ENCODE measurements around the gene MAP3K14. TPM values are rescaled to one million over a fixed set of nuclear protein-coding genes. Genes with fewer than 3 reads are reported as not detected.
A peak's percentile ranks its signal among the peaks of the same experiment; 100 is the strongest.

MAP3K14 gene
- total and polyA plus RNA-seq, 2 donors (not counting 1 experiment from before 2014, with no cell fraction given): 3.6 to 5.2 TPM

- no peak for TF ChIP-seq EZH2 (IDR thresholded peaks at IDR 0.05; ENCODE audit: low read length, missing control alignments)
- TF ChIP-seq, protein P1, sequence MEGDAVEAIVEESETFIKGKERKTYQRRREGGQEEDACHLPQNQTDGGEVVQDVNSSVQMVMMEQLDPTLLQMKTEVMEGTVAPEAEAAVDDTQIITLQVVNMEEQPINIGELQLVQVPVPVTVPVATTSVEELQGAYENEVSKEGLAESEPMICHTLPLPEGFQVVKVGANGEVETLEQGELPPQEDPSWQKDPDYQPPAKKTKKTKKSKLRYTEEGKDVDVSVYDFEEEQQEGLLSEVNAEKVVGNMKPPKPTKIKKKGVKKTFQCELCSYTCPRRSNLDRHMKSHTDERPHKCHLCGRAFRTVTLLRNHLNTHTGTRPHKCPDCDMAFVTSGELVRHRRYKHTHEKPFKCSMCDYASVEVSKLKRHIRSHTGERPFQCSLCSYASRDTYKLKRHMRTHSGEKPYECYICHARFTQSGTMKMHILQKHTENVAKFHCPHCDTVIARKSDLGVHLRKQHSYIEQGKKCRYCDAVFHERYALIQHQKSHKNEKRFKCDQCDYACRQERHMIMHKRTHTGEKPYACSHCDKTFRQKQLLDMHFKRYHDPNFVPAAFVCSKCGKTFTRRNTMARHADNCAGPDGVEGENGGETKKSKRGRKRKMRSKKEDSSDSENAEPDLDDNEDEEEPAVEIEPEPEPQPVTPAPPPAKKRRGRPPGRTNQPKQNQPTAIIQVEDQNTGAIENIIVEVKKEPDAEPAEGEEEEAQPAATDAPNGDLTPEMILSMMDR (conservative IDR thresholded peaks at IDR 0.05 in 1 of 2, IDR thresholded peaks at IDR 0.05 in 1 of 2; ENCODE audit: low read depth in 1 of 2, low read length in 2 of 2): no peak
- peak overlapping the region; percentile 17 for H3K4me2 ChIP-seq (ENCODE audit: extremely low read depth, insufficient read depth, low read length)
- H3K27ac ChIP-seq (ENCODE audit: insufficient read depth, low read length): no peak overlapping the region
- no peaks in the 10 kb centered on the region for H3K9me3 ChIP-seq (ENCODE audit: control insufficient read depth, insufficient read depth, low read depth, low read length)
- peaks cover 18% of the 10 kb centered on the region for H3K36me3 ChIP-seq (ENCODE audit: control insufficient read depth, insufficient read depth, low read length)
- no peak overlapping the region for H3K9ac ChIP-seq (ENCODE audit: insufficient read depth, low read length)
- peaks cover 12% of the 10 kb centered on the region for H3K4me1 ChIP-seq (ENCODE audit: control insufficient read depth, extremely low read depth, insufficient read depth, low read length)
- H2AFZ ChIP-seq (ENCODE audit: low read length): no peak overlapping the region
- H3K27me3 ChIP-seq (ENCODE audit: control insufficient read depth, insufficient read depth, low read length): no peaks in the 10 kb centered on the region
- no peaks in the 10 kb centered on the region for H3K79me2 ChIP-seq (ENCODE audit: control insufficient read depth, insufficient read depth, low read length)
- H4K20me1 ChIP-seq (ENCODE audit: control insufficient read depth, extremely low read depth, insufficient read depth, low read length): no peaks in the 10 kb centered on the region
- H3K4me3 ChIP-seq (replicated peaks in 1 of 4; ENCODE audit: control extremely low read depth in 1 of 4, insufficient read depth in 1 of 4, low read depth in 3 of 4, low read length in 4 of 4): no peak overlapping the region
- DNase-seq (ENCODE audit: low read depth in 2 of 2): peak; percentile 69 to 81
Measured at GRCh38 chr17:45277992-45278391, 38.8 kb downstream of the MAP3K14 start.

GRCh38 chr17:45277216-45277849, 39.5 kb downstream of the MAP3K14 start:
- no peak overlapping the region for H3K4me2 ChIP-seq (ENCODE audit: extremely low read depth, insufficient read depth, low read length)
- no peaks in the 10 kb centered on the region for H3K27me3 ChIP-seq (ENCODE audit: control insufficient read depth, insufficient read depth, low read length)
- H3K27ac ChIP-seq (ENCODE audit: insufficient read depth, low read length): no peak overlapping the region
- no peaks in the 10 kb centered on the region for H3K9me3 ChIP-seq (ENCODE audit: control insufficient read depth, insufficient read depth, low read depth, low read length)
- H4K20me1 ChIP-seq (ENCODE audit: control insufficient read depth, extremely low read depth, insufficient read depth, low read length): no peaks in the 10 kb centered on the region
- H3K4me1 ChIP-seq (ENCODE audit: control insufficient read depth, extremely low read depth, insufficient read depth, low read length): peaks cover 8% of the 10 kb centered on the region
- H3K4me3 ChIP-seq (replicated peaks in 1 of 4; ENCODE audit: control extremely low read depth in 1 of 4, insufficient read depth in 1 of 4, low read depth in 3 of 4, low read length in 4 of 4): no peak overlapping the region
- no peak overlapping the region for H2AFZ ChIP-seq (ENCODE audit: low read length)
- peak; percentile 82 to 93 for DNase-seq (ENCODE audit: low read depth in 2 of 2)
- H3K79me2 ChIP-seq (ENCODE audit: control insufficient read depth, insufficient read depth, low read length): no peaks in the 10 kb centered on the region
- TF ChIP-seq, protein P1 (conservative IDR thresholded peaks at IDR 0.05 in 1 of 2, IDR thresholded peaks at IDR 0.05 in 1 of 2; ENCODE audit: low read depth in 1 of 2, low read length in 2 of 2): peak; percentile 86 to 87
- no peak for TF ChIP-seq EZH2 (IDR thresholded peaks at IDR 0.05; ENCODE audit: low read length, missing control alignments)
- H3K9ac ChIP-seq (ENCODE audit: insufficient read depth, low read length): no peak overlapping the region
- peaks cover 14% of the 10 kb centered on the region for H3K36me3 ChIP-seq (ENCODE audit: control insufficient read depth, insufficient read depth, low read length)

DNA sequence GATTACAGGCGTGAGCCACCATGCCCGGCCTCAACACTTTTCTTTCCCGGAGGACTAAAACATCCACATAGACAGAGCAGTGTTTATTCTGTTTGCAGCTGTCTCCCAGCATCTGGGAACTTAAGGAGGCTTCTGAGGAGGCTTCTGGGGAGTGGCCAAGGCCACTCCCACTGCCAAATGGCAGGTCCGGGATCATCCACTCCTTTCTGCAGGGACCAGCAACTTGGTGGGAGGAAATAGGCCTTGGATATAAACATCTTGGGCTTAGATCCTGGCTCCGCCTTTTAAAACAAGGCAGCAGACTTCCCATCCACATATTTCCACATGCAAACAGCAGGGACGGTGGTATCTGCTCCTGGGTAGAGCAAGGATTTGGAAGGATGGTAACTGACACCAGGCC, 40.8 kb downstream of the MAP3K14 start:
- no peak overlapping the region for H3K4me3 ChIP-seq (replicated peaks in 1 of 4; ENCODE audit: control extremely low read depth in 1 of 4, insufficient read depth in 1 of 4, low read depth in 3 of 4, low read length in 4 of 4)
- no peak overlapping the region for H2AFZ ChIP-seq (ENCODE audit: low read length)
- DNase-seq (ENCODE audit: low read depth in 2 of 2): peak in 1 of 2 donors; percentile 90
- H3K36me3 ChIP-seq (ENCODE audit: control insufficient read depth, insufficient read depth, low read length): peaks cover 15% of the 10 kb centered on the region
- no peaks in the 10 kb centered on the region for H3K9me3 ChIP-seq (ENCODE audit: control insufficient read depth, insufficient read depth, low read depth, low read length)
- no peaks in the 10 kb centered on the region for H3K79me2 ChIP-seq (ENCODE audit: control insufficient read depth, insufficient read depth, low read length)
- no peak overlapping the region for H3K27ac ChIP-seq (ENCODE audit: insufficient read depth, low read length)
- H3K27me3 ChIP-seq (ENCODE audit: control insufficient read depth, insufficient read depth, low read length): no peaks in the 10 kb centered on the region
- no peak overlapping the region for H3K4me2 ChIP-seq (ENCODE audit: extremely low read depth, insufficient read depth, low read length)
- no peak overlapping the region for H3K9ac ChIP-seq (ENCODE audit: insufficient read depth, low read length)
- no peaks in the 10 kb centered on the region for H4K20me1 ChIP-seq (ENCODE audit: control insufficient read depth, extremely low read depth, insufficient read depth, low read length)
- peaks cover 8% of the 10 kb centered on the region for H3K4me1 ChIP-seq (ENCODE audit: control insufficient read depth, extremely low read depth, insufficient read depth, low read length)
- TF ChIP-seq, protein P1 (conservative IDR thresholded peaks at IDR 0.05 in 1 of 2, IDR thresholded peaks at IDR 0.05 in 1 of 2; ENCODE audit: low read depth in 1 of 2, low read length in 2 of 2): no peak
- TF ChIP-seq EZH2 (IDR thresholded peaks at IDR 0.05; ENCODE audit: low read length, missing control alignments): no peak
